Superior temporal gyrus (tissue), 1 donor: Measurements from ENCODE around the gene TBC1D24.
A peak's percentile ranks its signal among the peaks of the same experiment; 100 is the strongest.
"Not testable (repeated sequence)": the region's sequence is repeated elsewhere in the genome, so short reads cannot be mapped to it uniquely, and the experiment has no call there.

Source experiments
- DNase-seq: peaks from one replicate; pipeline ENCODE4 v3.0.0-alpha.2; 2016; ENCODE audit errors: extremely low spot score

The TBC1D24 gene

GRCh38 chr16:2531696-2532493 is 57.0 kb downstream of the TBC1D24 start:
- peak; percentile 97 for DNase-seq

- peak; percentile 51 for DNase-seq
Measured at GRCh38 chr16:2532494-2533141, 57.7 kb downstream of the TBC1D24 start.

GRCh38 chr16:2533142-2533755 is 58.3 kb downstream of the TBC1D24 start:
- not testable (repeated sequence) for DNase-seq

- no peak for DNase-seq
Measured at GRCh38 chr16:2533912-2534311, 59.0 kb downstream of the TBC1D24 start.

GRCh38 chr16:2534335-2534734 is 59.4 kb downstream of the TBC1D24 start:
- DNase-seq: not testable (repeated sequence)

GRCh38 chr16:2535625-2536013 is 60.7 kb downstream of the TBC1D24 start:
- no peak for DNase-seq

GRCh38 chr16:2537451-2538379 is 62.8 kb downstream of the TBC1D24 start, which contains the start of gene PDPK1:
Gene PDPK1 (plus strand): TSS chr16:2538021. CDS start chr16:2538113, 92 bp downstream.
- DNase-seq: peak; percentile 94

GRCh38 chr16:2539192-2539844 is 64.4 kb downstream of the TBC1D24 start:
- DNase-seq: not testable (repeated sequence)

GRCh38 chr16:2539845-2540458 is 65.0 kb downstream of the TBC1D24 start:
- not testable (repeated sequence) for DNase-seq

GRCh38 chr16:2540912-2541311 is 66.0 kb downstream of the TBC1D24 start:
- DNase-seq: not testable (repeated sequence)

- DNase-seq: not testable (repeated sequence)
Measured at GRCh38 chr16:2541409-2541808, 66.5 kb downstream of the TBC1D24 start.

GRCh38 chr16:2543771-2544170 is 68.8 kb downstream of the TBC1D24 start:
- not testable (repeated sequence) for DNase-seq

- not testable (repeated sequence) for DNase-seq
Measured at GRCh38 chr16:2550283-2550878, 75.5 kb downstream of the TBC1D24 start.

GRCh38 chr16:2551420-2551889 is 76.5 kb downstream of the TBC1D24 start:
- not testable (repeated sequence) for DNase-seq

- DNase-seq: not testable (repeated sequence)
Measured at GRCh38 chr16:2554709-2555425, 79.9 kb downstream of the TBC1D24 start.
